ENCODE data around the gene NCK2.

DNA sequence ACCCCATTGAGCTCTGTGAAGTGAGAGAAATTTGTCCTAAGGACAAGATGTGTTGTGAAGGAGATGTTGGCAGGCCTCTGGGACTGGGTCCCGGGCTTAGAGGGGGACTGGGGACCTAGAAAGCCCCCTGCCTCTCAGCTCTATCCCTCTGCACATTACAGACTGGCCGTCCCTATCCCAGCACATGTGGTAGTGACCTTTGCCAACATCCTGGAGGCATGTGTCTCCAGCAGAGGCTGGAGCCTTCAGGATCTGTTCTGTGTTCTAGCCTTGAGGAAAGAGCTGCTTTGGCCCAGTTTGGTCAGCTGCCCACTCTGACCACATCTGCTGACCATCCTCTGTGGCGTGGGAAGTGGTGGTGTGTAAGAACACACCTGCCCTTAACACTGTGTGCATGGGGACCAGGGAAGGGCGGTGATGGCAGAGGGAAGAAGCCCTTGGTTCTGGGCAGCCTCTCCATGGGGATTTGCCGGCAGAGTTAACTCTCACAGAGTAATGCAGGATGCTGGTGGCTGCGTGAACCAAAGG is 33.4 kb downstream of the NCK2 start:
- no peak for TF ChIP-seq TAF1 (IDR thresholded peaks at IDR 0.05; ENCODE audit: control insufficient read depth, extremely low read depth, insufficient read depth, low read length, severe bottlenecking)
- no peak for TF ChIP-seq FOS (IDR thresholded peaks at IDR 0.05; ENCODE audit: extremely low read depth, insufficient read length)
- no peak for TF ChIP-seq FOXA1 (IDR thresholded peaks at IDR 0.05; ENCODE audit: borderline replicate concordance)
- TF ChIP-seq, protein P1, sequence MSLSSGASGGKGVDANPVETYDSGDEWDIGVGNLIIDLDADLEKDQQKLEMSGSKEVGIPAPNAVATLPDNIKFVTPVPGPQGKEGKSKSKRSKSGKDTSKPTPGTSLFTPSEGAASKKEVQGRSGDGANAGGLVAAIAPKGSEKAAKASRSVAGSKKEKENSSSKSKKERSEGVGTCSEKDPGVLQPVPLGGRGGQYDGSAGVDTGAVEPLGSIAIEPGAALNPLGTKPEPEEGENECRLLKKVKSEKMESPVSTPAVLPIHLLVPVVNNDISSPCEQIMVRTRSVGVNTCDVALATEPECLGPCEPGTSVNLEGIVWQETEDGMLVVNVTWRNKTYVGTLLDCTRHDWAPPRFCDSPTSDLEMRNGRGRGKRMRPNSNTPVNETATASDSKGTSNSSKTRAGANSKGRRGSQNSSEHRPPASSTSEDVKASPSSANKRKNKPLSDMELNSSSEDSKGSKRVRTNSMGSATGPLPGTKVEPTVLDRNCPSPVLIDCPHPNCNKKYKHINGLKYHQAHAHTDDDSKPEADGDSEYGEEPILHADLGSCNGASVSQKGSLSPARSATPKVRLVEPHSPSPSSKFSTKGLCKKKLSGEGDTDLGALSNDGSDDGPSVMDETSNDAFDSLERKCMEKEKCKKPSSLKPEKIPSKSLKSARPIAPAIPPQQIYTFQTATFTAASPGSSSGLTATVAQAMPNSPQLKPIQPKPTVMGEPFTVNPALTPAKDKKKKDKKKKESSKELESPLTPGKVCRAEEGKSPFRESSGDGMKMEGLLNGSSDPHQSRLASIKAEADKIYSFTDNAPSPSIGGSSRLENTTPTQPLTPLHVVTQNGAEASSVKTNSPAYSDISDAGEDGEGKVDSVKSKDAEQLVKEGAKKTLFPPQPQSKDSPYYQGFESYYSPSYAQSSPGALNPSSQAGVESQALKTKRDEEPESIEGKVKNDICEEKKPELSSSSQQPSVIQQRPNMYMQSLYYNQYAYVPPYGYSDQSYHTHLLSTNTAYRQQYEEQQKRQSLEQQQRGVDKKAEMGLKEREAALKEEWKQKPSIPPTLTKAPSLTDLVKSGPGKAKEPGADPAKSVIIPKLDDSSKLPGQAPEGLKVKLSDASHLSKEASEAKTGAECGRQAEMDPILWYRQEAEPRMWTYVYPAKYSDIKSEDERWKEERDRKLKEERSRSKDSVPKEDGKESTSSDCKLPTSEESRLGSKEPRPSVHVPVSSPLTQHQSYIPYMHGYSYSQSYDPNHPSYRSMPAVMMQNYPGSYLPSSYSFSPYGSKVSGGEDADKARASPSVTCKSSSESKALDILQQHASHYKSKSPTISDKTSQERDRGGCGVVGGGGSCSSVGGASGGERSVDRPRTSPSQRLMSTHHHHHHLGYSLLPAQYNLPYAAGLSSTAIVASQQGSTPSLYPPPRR (CRISPR knock-in tag; IDR thresholded peaks at IDR 0.05; ENCODE audit: borderline replicate concordance), result no peak
- TF ChIP-seq, protein P2, sequence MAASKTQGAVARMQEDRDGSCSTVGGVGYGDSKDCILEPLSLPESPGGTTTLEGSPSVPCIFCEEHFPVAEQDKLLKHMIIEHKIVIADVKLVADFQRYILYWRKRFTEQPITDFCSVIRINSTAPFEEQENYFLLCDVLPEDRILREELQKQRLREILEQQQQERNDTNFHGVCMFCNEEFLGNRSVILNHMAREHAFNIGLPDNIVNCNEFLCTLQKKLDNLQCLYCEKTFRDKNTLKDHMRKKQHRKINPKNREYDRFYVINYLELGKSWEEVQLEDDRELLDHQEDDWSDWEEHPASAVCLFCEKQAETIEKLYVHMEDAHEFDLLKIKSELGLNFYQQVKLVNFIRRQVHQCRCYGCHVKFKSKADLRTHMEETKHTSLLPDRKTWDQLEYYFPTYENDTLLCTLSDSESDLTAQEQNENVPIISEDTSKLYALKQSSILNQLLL (CRISPR knock-in tag; IDR thresholded peaks at IDR 0.05; ENCODE audit: borderline replicate concordance), result no peak
- no peak for TF ChIP-seq ZEB2 (IDR thresholded peaks at IDR 0.05)
- TF ChIP-seq RBM17 (IDR thresholded peaks at IDR 0.05; ENCODE audit: borderline replicate concordance, low read depth, low read length), result no peak
- no peak for TF ChIP-seq MIER1 (IDR thresholded peaks at IDR 0.05; ENCODE audit: low read depth)
- TF ChIP-seq SMAD4 (CRISPR knock-in tag; conservative IDR thresholded peaks at IDR 0.05), result no peak
- TF ChIP-seq DIDO1 (tag; IDR thresholded peaks at IDR 0.05; ENCODE audit: low read depth), result no peak
- no peak for TF ChIP-seq SMAD1 (IDR thresholded peaks at IDR 0.05; ENCODE audit: low read depth, low read length, partially characterized antibody)
- TF ChIP-seq CAMTA2 (CRISPR knock-in tag; conservative IDR thresholded peaks at IDR 0.05), result no peak
- no peak for TF ChIP-seq ATF7 (IDR thresholded peaks at IDR 0.05)

Data from K562 (cell line).